Activated T-cell treated with anti-CD3 and anti-CD28 coated beads, Interleukin-2, amount 50 U/mL, for 4 hours (primary cell): Measurements from ENCODE around the gene JAM3. TPM values are rescaled to one million over a fixed set of nuclear protein-coding genes. Genes with fewer than 3 reads are reported as not detected.
A peak's percentile ranks its signal among the peaks of the same experiment; 100 is the strongest.
"Not testable (repeated sequence)": the region's sequence is repeated elsewhere in the genome, so short reads cannot be mapped to it uniquely, and the experiment has no call there.

ENCODE experiments used
- ATAC-seq, 2 donors: fragments of 200-7000 bp; cut with Tn5 transposase; one replicate each; pipeline ENCODE4 v1.10.0; 2021
- DNase-seq: peaks from one replicate; pipeline ENCODE4 v3.0.0-alpha.2; 2020
- H3K27me3 Mint-ChIP-seq: one replicate; pipeline ENCODE4 v1.8.0; 2021; ENCODE audit warnings: low read depth, mixed read lengths
- H3K36me3 Mint-ChIP-seq: one replicate; pipeline ENCODE4 v1.8.0; 2022; ENCODE audit warnings: mixed read lengths; ENCODE audit not compliant: insufficient read depth
- H3K4me1 Mint-ChIP-seq: one replicate; pipeline ENCODE4 v1.8.0; 2021; ENCODE audit warnings: low read depth, mixed read lengths
- H3K4me3 Mint-ChIP-seq: one replicate; pipeline ENCODE4 v1.8.0; 2021; ENCODE audit warnings: mild to moderate bottlenecking, moderate library complexity, mixed read lengths
- H3K9me3 Mint-ChIP-seq: one replicate; pipeline ENCODE4 v1.8.0; 2021; ENCODE audit warnings: mixed read lengths
- total RNA-seq, 3 donors: library from RNA; stranded (reverse); gene quantifications; one replicate each; pipeline ENCODE4 v1.2.1, GENCODE V29; 2021

The JAM3 gene
- total RNA-seq, 3 donors from 2014 or later: 12.5 to 14.1 (median 12.8) TPM

GRCh38 chr11:134086376-134086775 lies 17.5 kb downstream of the JAM3 start:
- ATAC-seq (no peak), DNase-seq (no peak)
- Mint-ChIP-seq H3K4me3 (no peak overlapping the region), H3K9me3 (no peaks in the 10 kb centered on the region), H3K4me1 (no peaks in the 10 kb centered on the region), H3K36me3 (no peaks in the 10 kb centered on the region), H3K27me3 (no peaks in the 10 kb centered on the region)

- H3K27me3 Mint-ChIP-seq, ATAC-seq, H3K4me3 Mint-ChIP-seq, DNase-seq, H3K4me1 Mint-ChIP-seq, H3K9me3 Mint-ChIP-seq, H3K36me3 Mint-ChIP-seq: not testable (repeated sequence)
These were observed 23.1 kb downstream of the JAM3 start for GRCh38 chr11:134092006-134092405.

GRCh38 chr11:134097166-134097565 lies 28.3 kb downstream of the JAM3 start:
- DNase-seq (no peak), ATAC-seq (no peak)
- H3K9me3 Mint-ChIP-seq: no peaks in the 10 kb centered on the region
- H3K4me3 Mint-ChIP-seq: no peak overlapping the region
- peaks cover 2% of the 10 kb centered on the region for H3K4me1 Mint-ChIP-seq
- H3K27me3 Mint-ChIP-seq: no peaks in the 10 kb centered on the region
- peaks cover 2% of the 10 kb centered on the region for H3K36me3 Mint-ChIP-seq

- Mint-ChIP-seq H3K36me3 (peaks cover 2% of the 10 kb centered on the region), H3K27me3 (no peaks in the 10 kb centered on the region), H3K9me3 (no peaks in the 10 kb centered on the region), H3K4me3 (no peak overlapping the region), H3K4me1 (no peaks in the 10 kb centered on the region)
- ATAC-seq: no peak
- no peak for DNase-seq
These were observed 29.8 kb downstream of the JAM3 start for GRCh38 chr11:134098566-134099184.

GRCh38 chr11:134100171-134100570 lies 31.3 kb downstream of the JAM3 start:
- DNase-seq (no peak), ATAC-seq (no peak)
- no peaks in the 10 kb centered on the region for H3K27me3 Mint-ChIP-seq
- H3K4me1 Mint-ChIP-seq: no peaks in the 10 kb centered on the region
- H3K4me3 Mint-ChIP-seq: no peak overlapping the region
- no peaks in the 10 kb centered on the region for H3K9me3 Mint-ChIP-seq
- H3K36me3 Mint-ChIP-seq: peaks cover 2% of the 10 kb centered on the region

DNA sequence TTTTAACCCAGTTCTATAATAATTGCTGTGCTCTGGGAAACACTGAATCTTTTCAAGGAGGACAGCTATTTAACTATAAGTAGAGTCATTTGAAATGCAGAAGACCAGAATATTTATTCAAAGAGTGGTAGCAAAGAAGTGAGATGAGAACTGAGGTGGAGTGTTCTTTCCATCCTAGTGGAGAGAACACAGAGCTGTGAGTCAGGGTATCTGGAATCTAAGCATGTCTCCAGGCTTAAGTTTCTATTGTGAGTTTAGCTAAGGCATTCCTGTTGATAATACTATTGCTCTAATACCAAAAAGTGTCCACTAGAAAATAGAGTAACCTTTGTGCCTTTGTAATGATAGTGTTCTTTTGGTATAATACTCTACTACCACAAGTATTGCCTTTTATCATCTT lies 32.4 kb downstream of the JAM3 start:
- Mint-ChIP-seq H3K4me3 (no peak overlapping the region), H3K4me1 (no peaks in the 10 kb centered on the region), H3K9me3 (no peaks in the 10 kb centered on the region), H3K27me3 (no peaks in the 10 kb centered on the region), H3K36me3 (peaks cover 2% of the 10 kb centered on the region)
- DNase-seq (no peak), ATAC-seq (no peak)

- ATAC-seq (no peak), DNase-seq (no peak)
- H3K36me3 Mint-ChIP-seq: peaks cover 6% of the 10 kb centered on the region
- H3K9me3 Mint-ChIP-seq: peaks cover 15% of the 10 kb centered on the region
- no peak overlapping the region for H3K4me3 Mint-ChIP-seq
- no peaks in the 10 kb centered on the region for H3K4me1 Mint-ChIP-seq
- H3K27me3 Mint-ChIP-seq: peaks cover 2% of the 10 kb centered on the region
These were observed 41.5 kb downstream of the JAM3 start for GRCh38 chr11:134110252-134110815.

GRCh38 chr11:134113787-134114186 lies 44.9 kb downstream of the JAM3 start:
- H3K4me1 Mint-ChIP-seq, H3K36me3 Mint-ChIP-seq, DNase-seq, H3K9me3 Mint-ChIP-seq, H3K27me3 Mint-ChIP-seq, ATAC-seq, H3K4me3 Mint-ChIP-seq: not testable (repeated sequence)

DNA sequence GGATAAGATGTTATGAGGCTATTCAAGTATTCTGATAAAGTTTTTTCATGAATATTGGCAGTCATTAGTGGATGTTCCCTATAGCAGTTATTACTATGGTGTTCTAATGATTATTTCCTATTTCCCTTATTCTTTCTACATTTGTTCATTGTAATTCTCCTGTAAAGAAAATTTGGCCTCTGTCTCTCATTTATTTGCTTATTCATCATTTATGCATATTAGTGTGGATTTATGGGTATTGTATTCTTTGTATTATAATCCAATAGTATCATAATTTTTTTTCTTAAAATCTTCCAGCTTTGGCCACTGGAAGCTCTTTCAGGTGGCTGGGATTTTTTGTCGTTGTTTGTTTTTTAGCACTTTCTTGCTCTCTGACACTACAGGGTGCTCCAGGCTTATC lies 47.3 kb downstream of the JAM3 start:
- H3K9me3 Mint-ChIP-seq: no peaks in the 10 kb centered on the region
- no peak overlapping the region for H3K4me3 Mint-ChIP-seq
- peaks cover 2% of the 10 kb centered on the region for H3K36me3 Mint-ChIP-seq
- ATAC-seq: no peak
- DNase-seq: no peak
- H3K27me3 Mint-ChIP-seq: peaks cover 4% of the 10 kb centered on the region
- no peaks in the 10 kb centered on the region for H3K4me1 Mint-ChIP-seq

- DNase-seq (no peak), ATAC-seq (no peak)
- Mint-ChIP-seq H3K36me3 (peaks cover 2% of the 10 kb centered on the region), H3K4me3 (no peak overlapping the region), H3K4me1 (no peaks in the 10 kb centered on the region), H3K9me3 (no peaks in the 10 kb centered on the region), H3K27me3 (peaks cover 6% of the 10 kb centered on the region)
These were observed 49.1 kb downstream of the JAM3 start for GRCh38 chr11:134118006-134118405.

DNA sequence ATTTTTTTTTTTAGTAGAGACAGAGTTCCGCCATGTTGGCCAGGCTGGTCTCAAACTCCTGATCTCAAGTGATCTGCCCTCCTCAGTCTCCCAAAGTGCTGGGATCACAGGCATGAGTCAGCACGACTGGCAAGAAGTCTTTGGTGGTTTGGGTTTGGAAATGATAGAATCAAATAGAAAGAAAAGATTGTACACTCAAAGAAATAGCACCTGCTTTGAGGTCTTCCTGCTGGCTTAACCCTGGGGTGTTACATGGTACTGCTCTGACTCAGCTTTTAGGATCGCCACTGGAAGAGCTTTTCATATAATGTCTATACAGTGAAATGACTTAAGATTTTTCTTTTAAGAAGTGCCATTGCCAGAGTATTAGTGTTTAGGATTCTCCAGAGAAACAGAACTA lies 50.2 kb downstream of the JAM3 start:
- Mint-ChIP-seq H3K36me3 (peaks cover 6% of the 10 kb centered on the region), H3K4me3 (no peak overlapping the region), H3K4me1 (no peaks in the 10 kb centered on the region), H3K27me3 (peaks cover 14% of the 10 kb centered on the region), H3K9me3 (no peaks in the 10 kb centered on the region)
- DNase-seq (no peak), ATAC-seq (no peak)

- no peak for ATAC-seq
- Mint-ChIP-seq H3K4me3 (no peak overlapping the region), H3K27me3 (peaks cover 24% of the 10 kb centered on the region)
These were observed 51.4 kb downstream of the JAM3 start for GRCh38 chr11:134120143-134120850.

DNA sequence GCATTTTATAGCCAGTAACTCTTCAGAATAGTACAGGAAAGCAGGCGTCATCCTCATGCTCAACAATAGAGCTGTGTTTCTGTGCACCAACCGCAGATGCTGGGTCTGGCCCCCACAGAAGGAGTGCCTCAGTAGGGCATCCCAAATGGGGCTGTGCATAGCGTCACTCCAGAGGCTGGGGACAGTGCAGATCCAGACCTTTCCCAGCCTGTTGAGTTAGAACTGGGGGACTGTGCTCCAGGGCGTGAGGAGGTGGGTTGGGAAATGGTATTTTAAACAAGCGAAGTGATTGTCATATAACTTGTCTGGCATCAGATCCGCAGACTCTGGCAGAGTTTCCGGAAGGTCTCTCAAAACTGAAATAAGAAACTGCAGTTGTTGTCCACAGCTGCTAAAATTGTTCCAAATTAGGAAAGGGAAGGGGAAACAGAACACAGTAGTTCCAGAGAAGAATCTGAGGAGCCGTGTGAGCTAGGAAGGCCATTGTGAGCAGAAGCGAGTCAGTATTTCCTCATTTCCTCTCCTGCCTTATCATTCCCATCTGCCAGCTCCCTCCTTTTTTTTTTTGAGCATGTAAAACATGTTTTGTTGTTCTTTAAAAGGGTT lies 52.2 kb downstream of the JAM3 start:
- Mint-ChIP-seq H3K4me3 (no peak overlapping the region), H3K4me1 (peaks cover 5% of the 10 kb centered on the region), H3K36me3 (peaks cover 6% of the 10 kb centered on the region), H3K27me3 (peaks cover 24% of the 10 kb centered on the region), H3K9me3 (no peaks in the 10 kb centered on the region)
- no peak for ATAC-seq
- no peak for DNase-seq

More at GRCh38 chr11:134120143-134120850, 51.4 kb downstream of the JAM3 start:
- peaks cover 2% of the 10 kb centered on the region for H3K4me1 Mint-ChIP-seq
- H3K36me3 Mint-ChIP-seq: peaks cover 6% of the 10 kb centered on the region
- DNase-seq: no peak
- no peaks in the 10 kb centered on the region for H3K9me3 Mint-ChIP-seq

GRCh38 chr11:134124660-134125451 lies 56.0 kb downstream of the JAM3 start:
- ATAC-seq: peak; percentile 65 to 66
- no peak for DNase-seq
- Mint-ChIP-seq H3K27me3 (peaks cover 35% of the 10 kb centered on the region), H3K4me3 (peak overlapping the region; percentile 14), H3K36me3 (peaks cover 6% of the 10 kb centered on the region), H3K4me1 (peaks cover 5% of the 10 kb centered on the region), H3K9me3 (no peaks in the 10 kb centered on the region)
